Ishikawa (cell line): ENCODE measurements around the gene RAI14.

Experiments
- CEBPB ChIP-seq: IDR thresholded peaks from 2 replicates; pipeline ENCODE4 v1.6.1; 2012
- CREB1 ChIP-seq: IDR thresholded peaks from 2 replicates; pipeline ENCODE4 v1.6.1; 2012; ENCODE audit warnings: low read depth
- EGR1 ChIP-seq: IDR thresholded peaks from 2 replicates; pipeline ENCODE4 v1.6.1; 2012
- EP300 ChIP-seq: IDR thresholded peaks from 2 replicates; pipeline ENCODE4 v1.6.1; 2012; ENCODE audit warnings: borderline replicate concordance
- FOXM1 ChIP-seq: IDR thresholded peaks from 2 replicates; pipeline ENCODE4 v1.6.1; 2012; ENCODE audit warnings: low read depth, borderline replicate concordance
- NFIC ChIP-seq: IDR thresholded peaks from 2 replicates; pipeline ENCODE4 v1.6.1; 2012
- RAD21 ChIP-seq: IDR thresholded peaks from 2 replicates; pipeline ENCODE4 v1.6.1; 2012; ENCODE audit warnings: low read depth
- TAF1 ChIP-seq: IDR thresholded peaks from 2 replicates; pipeline ENCODE4 v1.6.1; 2012; ENCODE audit warnings: low read depth, mild to moderate bottlenecking
- TCF12 ChIP-seq: IDR thresholded peaks from 2 replicates; pipeline ENCODE4 v1.6.1; 2012; ENCODE audit warnings: low read depth
- TEAD4 ChIP-seq: IDR thresholded peaks from 2 replicates; pipeline ENCODE4 v1.6.1; 2012
- YY1 ChIP-seq: IDR thresholded peaks from 2 replicates; pipeline ENCODE4 v1.6.1; 2012; ENCODE audit warnings: low read depth
- TF ChIP-seq, protein P1 (sequence below): IDR thresholded peaks from 2 replicates; pipeline ENCODE4 v1.6.1; 2012; ENCODE audit warnings: low read depth, mild to moderate bottlenecking

- TF ChIP-seq EP300 (no peak), RAD21 (no peak), EGR1 (no peak), YY1 (no peak), CREB1 (no peak), FOXM1 (no peak), TCF12 (no peak), TAF1 (no peak), TEAD4 (no peak), CEBPB (no peak), NFIC (no peak)
- TF ChIP-seq, protein P1, sequence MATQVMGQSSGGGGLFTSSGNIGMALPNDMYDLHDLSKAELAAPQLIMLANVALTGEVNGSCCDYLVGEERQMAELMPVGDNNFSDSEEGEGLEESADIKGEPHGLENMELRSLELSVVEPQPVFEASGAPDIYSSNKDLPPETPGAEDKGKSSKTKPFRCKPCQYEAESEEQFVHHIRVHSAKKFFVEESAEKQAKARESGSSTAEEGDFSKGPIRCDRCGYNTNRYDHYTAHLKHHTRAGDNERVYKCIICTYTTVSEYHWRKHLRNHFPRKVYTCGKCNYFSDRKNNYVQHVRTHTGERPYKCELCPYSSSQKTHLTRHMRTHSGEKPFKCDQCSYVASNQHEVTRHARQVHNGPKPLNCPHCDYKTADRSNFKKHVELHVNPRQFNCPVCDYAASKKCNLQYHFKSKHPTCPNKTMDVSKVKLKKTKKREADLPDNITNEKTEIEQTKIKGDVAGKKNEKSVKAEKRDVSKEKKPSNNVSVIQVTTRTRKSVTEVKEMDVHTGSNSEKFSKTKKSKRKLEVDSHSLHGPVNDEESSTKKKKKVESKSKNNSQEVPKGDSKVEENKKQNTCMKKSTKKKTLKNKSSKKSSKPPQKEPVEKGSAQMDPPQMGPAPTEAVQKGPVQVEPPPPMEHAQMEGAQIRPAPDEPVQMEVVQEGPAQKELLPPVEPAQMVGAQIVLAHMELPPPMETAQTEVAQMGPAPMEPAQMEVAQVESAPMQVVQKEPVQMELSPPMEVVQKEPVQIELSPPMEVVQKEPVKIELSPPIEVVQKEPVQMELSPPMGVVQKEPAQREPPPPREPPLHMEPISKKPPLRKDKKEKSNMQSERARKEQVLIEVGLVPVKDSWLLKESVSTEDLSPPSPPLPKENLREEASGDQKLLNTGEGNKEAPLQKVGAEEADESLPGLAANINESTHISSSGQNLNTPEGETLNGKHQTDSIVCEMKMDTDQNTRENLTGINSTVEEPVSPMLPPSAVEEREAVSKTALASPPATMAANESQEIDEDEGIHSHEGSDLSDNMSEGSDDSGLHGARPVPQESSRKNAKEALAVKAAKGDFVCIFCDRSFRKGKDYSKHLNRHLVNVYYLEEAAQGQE: no peak
Observed at GRCh38 chr5:34620185-34620584, 35.9 kb upstream of the RAI14 start.
